Measurements from ENCODE around the gene ANKRD24. TPM values are rescaled to one million over a fixed set of nuclear protein-coding genes. Genes with fewer than 3 reads are reported as not detected.

The ANKRD24 gene
- total RNA-seq, 1 donor = 0.99 TPM

- TF ChIP-seq CTCF (IDR thresholded peaks at IDR 0.05; ENCODE audit: insufficient read depth, low read length) = no peak
- no peak for DNase-seq (ENCODE audit: low read depth)
- H3K4me3 ChIP-seq (ENCODE audit: low read depth, low read length) = no peak overlapping the region
Measured at GRCh38 chr19:4174895-4175668, 7.4 kb upstream of the ANKRD24 start.

- no peak for TF ChIP-seq CTCF (IDR thresholded peaks at IDR 0.05; ENCODE audit: insufficient read depth, low read length)
- DNase-seq (ENCODE audit: low read depth) = no peak
- H3K4me3 ChIP-seq (ENCODE audit: low read depth, low read length) = no peak overlapping the region
Measured at GRCh38 chr19:4175669-4175931, 6.9 kb upstream of the ANKRD24 start.

GRCh38 chr19:4177146-4177545, 5.3 kb upstream of the ANKRD24 start:
- no peak for TF ChIP-seq CTCF (IDR thresholded peaks at IDR 0.05; ENCODE audit: insufficient read depth, low read length)
- no peak for DNase-seq (ENCODE audit: low read depth)
- H3K4me3 ChIP-seq (ENCODE audit: low read depth, low read length) = no peak overlapping the region

GRCh38 chr19:4178990-4179389, 3.5 kb upstream of the ANKRD24 start:
- TF ChIP-seq CTCF (IDR thresholded peaks at IDR 0.05; ENCODE audit: insufficient read depth, low read length) = no peak
- DNase-seq (ENCODE audit: low read depth) = no peak
- H3K4me3 ChIP-seq (ENCODE audit: low read depth, low read length) = no peak overlapping the region

GRCh38 chr19:4181053-4181508, 1.4 kb upstream of the ANKRD24 start:
- no peak for TF ChIP-seq CTCF (IDR thresholded peaks at IDR 0.05; ENCODE audit: insufficient read depth, low read length)
- H3K4me3 ChIP-seq (ENCODE audit: low read depth, low read length) = peak overlapping the region; percentile 22
- DNase-seq (ENCODE audit: low read depth) = no peak

- DNase-seq (ENCODE audit: low read depth) = no peak
- H3K4me3 ChIP-seq (ENCODE audit: low read depth, low read length) = no peak overlapping the region
- TF ChIP-seq CTCF (IDR thresholded peaks at IDR 0.05; ENCODE audit: insufficient read depth, low read length) = no peak
Measured at GRCh38 chr19:4183967-4184717, 1.7 kb downstream of the ANKRD24 start.
